Keratinocyte (primary cell): ENCODE results near the gene C2orf72. TPM values are rescaled to one million over a fixed set of nuclear protein-coding genes. Genes with fewer than 3 reads are reported as not detected.

Experiments used
- DNase-seq: peaks from one replicate; pipeline ENCODE4 v3.0.0-alpha.2; 2011; ENCODE audit warnings: low read depth, missing footprints, low spot score
- FAIRE-seq: peaks from 2 replicates; lab custom pipeline; 2011; peaks lifted over from hg19 to GRCh38; lab: Jason Lieb, UNC
- H2AFZ ChIP-seq: 2 replicates; pipeline ENCODE4 v1.6.0; 2012; ENCODE audit warnings: low read length, control low read depth, inconsistent platforms; ENCODE audit not compliant: control insufficient read depth
- H3K27ac ChIP-seq: 2 replicates; pipeline ENCODE4 v1.5.1; 2011; ENCODE audit warnings: low read length; ENCODE audit not compliant: control insufficient read depth, insufficient read depth
- H3K27me3 ChIP-seq: 3 replicates; pipeline ENCODE4 v1.6.0; 2011; ENCODE audit warnings: low read length; ENCODE audit not compliant: control insufficient read depth, insufficient read depth; ENCODE audit errors: extremely low read depth
- H3K36me3 ChIP-seq, 2 experiments: 2 replicates in 1 of 2; 3 replicates in 1 of 2; pipeline ENCODE4 v1.5.1; 2011; ENCODE audit warnings: low read length in 2 of 2, mild to moderate bottlenecking in 1 of 2; ENCODE audit not compliant: control insufficient read depth in 2 of 2, insufficient read depth in 2 of 2; ENCODE audit errors: extremely low read depth in 1 of 2
- H3K4me1 ChIP-seq: 3 replicates; pipeline ENCODE4 v1.5.1; 2011; ENCODE audit warnings: low read length; ENCODE audit not compliant: control insufficient read depth, insufficient read depth; ENCODE audit errors: extremely low read depth
- H3K4me2 ChIP-seq: 3 replicates; pipeline ENCODE4 v1.6.0; 2011; ENCODE audit warnings: low read depth, low read length; ENCODE audit not compliant: control insufficient read depth, insufficient read depth; ENCODE audit errors: extremely low read depth
- H3K4me3 ChIP-seq, 3 experiments: fragments of 200-600 bp in 1 of 3; sonication (generic) in 1 of 3; 2 replicates in 2 of 3; 3 replicates in 1 of 3; pipeline ENCODE4 v1.5.1; 2011 to 2016; ENCODE audit warnings: low read length in 3 of 3, mild to moderate bottlenecking in 3 of 3, control low read depth in 2 of 3, inconsistent platforms in 1 of 3, low read depth in 1 of 3, mixed read lengths in 1 of 3, mixed run types in 1 of 3, moderate library complexity in 1 of 3; ENCODE audit not compliant: control insufficient read depth in 2 of 3, insufficient read depth in 2 of 3; ENCODE audit errors: extremely low read depth in 1 of 3
- H3K79me2 ChIP-seq: 2 replicates; pipeline ENCODE4 v1.6.0; 2012; ENCODE audit warnings: low read length; ENCODE audit not compliant: control insufficient read depth, insufficient read depth
- H3K9ac ChIP-seq: 3 replicates; pipeline ENCODE4 v1.6.0; 2011; ENCODE audit warnings: low read length; ENCODE audit not compliant: control insufficient read depth, insufficient read depth; ENCODE audit errors: extremely low read depth
- H3K9me1 ChIP-seq: 3 replicates; pipeline ENCODE4 v1.6.0; 2011; ENCODE audit warnings: low read length; ENCODE audit not compliant: control insufficient read depth, insufficient read depth; ENCODE audit errors: extremely low read depth
- H3K9me3 ChIP-seq: 2 replicates; pipeline ENCODE4 v1.5.1; 2012; ENCODE audit warnings: low read depth, low read length; ENCODE audit not compliant: control insufficient read depth
- H4K20me1 ChIP-seq: 3 replicates; pipeline ENCODE4 v1.6.0; 2011; ENCODE audit warnings: low read length; ENCODE audit not compliant: control insufficient read depth, insufficient read depth; ENCODE audit errors: extremely low read depth
- EZH2 ChIP-seq: IDR thresholded peaks from one replicate; pipeline ENCODE4 v1.6.1; 2012; ENCODE audit warnings: inconsistent platforms, mild to moderate bottlenecking, low read length, moderate library complexity
- dilution Hi-C: fragments of 300-500 bp; cut with MboI; formaldehyde crosslinking; loops from one replicate; pipeline ENCODE4 v1.7.0; 2020; ENCODE audit warnings: low sequenced_read_pairs; ENCODE audit not compliant: extremely low pct_ligation_motif_present
- polyA plus RNA-seq, 5 experiments: library from polyadenylated mRNA; depleted of rRNA in 3 of 5; stranded (reverse) in 3 of 5; stranded (forward) in 1 of 5; unstranded in 1 of 5; fragments of >200 nt; gene quantifications; 1 replicate in 1 of 5; 2 replicates in 3 of 5; 3 replicates in 1 of 5; pipeline versions ENCODE4 v1.2.1 to v1.2.3, GENCODE V29; 2011 to 2012; ENCODE audit warnings: missing spikeins in 2 of 5, low read depth in 1 of 5, low replicate concordance in 1 of 5
- TF ChIP-seq, protein P1 (sequence below), 3 experiments: IDR thresholded peaks in 1 of 3; conservative IDR thresholded peaks in 1 of 3; optimal IDR thresholded peaks in 1 of 3; 2 replicates in 2 of 3; 3 replicates in 1 of 3; pipeline versions ENCODE3 to v1.5.1; 2011; ENCODE audit warnings: low read length in 3 of 3, mild to moderate bottlenecking in 3 of 3, moderate library complexity in 2 of 3, control low read depth in 1 of 3, inconsistent platforms in 1 of 3; ENCODE audit not compliant: insufficient read depth in 2 of 3; ENCODE audit errors: extremely low read depth in 1 of 3

Gene C2orf72
- polyA plus RNA-seq, 1 donor (not counting 4 experiments of a cell fraction or from before 2014, with no cell fraction given), result not detected

DNA sequence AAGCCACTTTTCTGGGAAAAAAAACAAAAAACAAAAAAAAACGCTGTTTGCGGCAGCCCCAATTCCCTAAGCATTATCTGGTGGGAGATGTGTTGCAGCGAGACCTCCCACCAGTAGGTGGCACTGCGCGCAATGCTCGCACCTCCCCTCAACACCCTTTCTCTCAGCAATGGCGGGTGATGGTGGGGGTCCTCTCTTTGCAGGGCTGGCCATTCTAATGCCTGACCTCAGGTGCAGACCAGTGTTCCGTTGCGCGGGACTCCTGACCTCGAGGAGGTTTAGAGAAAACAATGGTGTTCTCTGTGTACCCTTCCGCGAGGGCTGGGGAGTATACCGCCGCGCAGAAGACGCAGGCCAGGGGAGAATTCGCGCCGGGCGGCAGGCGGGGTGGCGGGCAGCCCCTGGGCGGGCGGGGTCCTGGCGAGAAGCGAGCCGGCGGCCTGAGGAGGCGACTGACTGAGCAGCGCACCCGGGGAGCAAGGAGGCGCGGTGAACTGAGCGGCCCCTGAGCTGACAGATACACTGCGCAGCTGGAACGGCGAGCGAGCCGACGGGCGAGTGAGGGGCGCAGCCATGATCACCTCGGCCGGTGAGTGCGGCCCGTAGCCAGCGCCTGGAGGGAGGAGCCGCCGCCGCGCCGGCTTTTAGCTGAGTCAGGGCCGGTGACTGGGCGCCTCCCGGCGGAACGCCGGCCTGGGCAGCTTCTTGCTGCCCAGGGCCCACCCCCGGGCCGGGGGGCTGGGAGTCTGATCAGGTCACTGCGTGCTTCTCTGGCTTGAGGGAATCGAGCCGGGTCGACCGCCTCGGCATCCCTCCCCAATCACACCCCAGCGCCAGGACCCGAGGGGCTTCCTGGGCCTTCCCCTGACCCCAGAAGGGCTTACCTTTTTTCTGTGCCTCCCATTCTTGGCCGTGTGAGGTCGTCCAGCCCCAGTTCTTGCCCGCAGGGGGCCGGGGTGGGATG lies 19.4 kb downstream of the C2orf72 start, which contains the start of gene PSMD1:
Gene PSMD1, plus strand, starts transcription at position 415 of the 964 bp plus-strand sequence. Its CDS starts 159 bp downstream, at position 574.
- Histone ChIP-seq H3K79me2 (peaks cover 49% of the 10 kb centered on the region), H2AFZ (peak within 1 kb of the TSS; percentile 97), H3K27ac (peak within 1 kb of the TSS; percentile 96), H3K9me1 (no peaks in the 10 kb centered on the region), H3K4me3 (peak within 1 kb of the TSS; percentile 94 to 98 (median 95)), H3K4me1 (peaks cover 29% of the 10 kb centered on the region), H3K9me3 (no peaks in the 10 kb centered on the region), H3K4me2 (peak within 1 kb of the TSS; percentile 94), H4K20me1 (no peaks in the 10 kb centered on the region), H3K36me3 (peaks cover 0 to 2% of the 10 kb centered on the region in 2 experiments), H3K27me3 (no peaks in the 10 kb centered on the region), H3K9ac (peak within 1 kb of the TSS; percentile 99)
- DNase-seq (peak; percentile 58), FAIRE-seq (peak; percentile 60)
- dilution Hi-C loops, result no loop called here
- TF ChIP-seq EZH2, result no peak
- TF ChIP-seq, protein P1, sequence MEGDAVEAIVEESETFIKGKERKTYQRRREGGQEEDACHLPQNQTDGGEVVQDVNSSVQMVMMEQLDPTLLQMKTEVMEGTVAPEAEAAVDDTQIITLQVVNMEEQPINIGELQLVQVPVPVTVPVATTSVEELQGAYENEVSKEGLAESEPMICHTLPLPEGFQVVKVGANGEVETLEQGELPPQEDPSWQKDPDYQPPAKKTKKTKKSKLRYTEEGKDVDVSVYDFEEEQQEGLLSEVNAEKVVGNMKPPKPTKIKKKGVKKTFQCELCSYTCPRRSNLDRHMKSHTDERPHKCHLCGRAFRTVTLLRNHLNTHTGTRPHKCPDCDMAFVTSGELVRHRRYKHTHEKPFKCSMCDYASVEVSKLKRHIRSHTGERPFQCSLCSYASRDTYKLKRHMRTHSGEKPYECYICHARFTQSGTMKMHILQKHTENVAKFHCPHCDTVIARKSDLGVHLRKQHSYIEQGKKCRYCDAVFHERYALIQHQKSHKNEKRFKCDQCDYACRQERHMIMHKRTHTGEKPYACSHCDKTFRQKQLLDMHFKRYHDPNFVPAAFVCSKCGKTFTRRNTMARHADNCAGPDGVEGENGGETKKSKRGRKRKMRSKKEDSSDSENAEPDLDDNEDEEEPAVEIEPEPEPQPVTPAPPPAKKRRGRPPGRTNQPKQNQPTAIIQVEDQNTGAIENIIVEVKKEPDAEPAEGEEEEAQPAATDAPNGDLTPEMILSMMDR (optimal IDR thresholded peaks at IDR 0.05 in 1 of 3, IDR thresholded peaks at IDR 0.05 in 1 of 3, conservative IDR thresholded peaks at IDR 0.05 in 1 of 3; ENCODE audit: extremely low read depth in 1 of 3, insufficient read depth in 2 of 3, low read length in 3 of 3), result peak; percentile 97 to 99 (median 99)

DNA sequence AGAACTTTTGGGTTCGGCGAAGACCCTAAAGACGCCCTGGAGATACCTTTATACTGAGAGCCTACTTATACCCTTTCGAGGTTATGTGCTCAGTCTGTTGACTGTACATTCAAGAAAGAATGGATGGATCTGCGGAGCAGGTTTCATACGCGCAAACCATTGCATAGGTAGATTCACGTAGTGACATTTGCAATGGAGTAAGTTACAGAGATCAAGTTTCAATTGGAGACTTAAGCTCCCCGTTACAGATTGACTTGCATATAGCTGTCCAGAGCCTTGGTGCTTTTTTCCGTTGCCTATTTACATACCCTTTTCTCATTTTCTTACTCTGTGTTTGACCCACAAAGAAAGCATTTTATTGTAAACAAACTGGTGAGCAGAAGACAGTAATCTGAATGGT lies 20.3 kb downstream of the C2orf72 start:
- peak overlapping the region; percentile 96 for H3K27ac ChIP-seq
- no peaks in the 10 kb centered on the region for H3K9me1 ChIP-seq
- peak overlapping the region; percentile 99 for H3K9ac ChIP-seq
- peaks cover 25% of the 10 kb centered on the region for H3K4me1 ChIP-seq
- H4K20me1 ChIP-seq, result no peaks in the 10 kb centered on the region
- peak overlapping the region; percentile 94 for H3K4me2 ChIP-seq
- no peaks in the 10 kb centered on the region for H3K27me3 ChIP-seq
- peak overlapping the region; percentile 94 to 98 (median 95) for H3K4me3 ChIP-seq
- no peak overlapping the region for H2AFZ ChIP-seq
- peak; percentile 48 for FAIRE-seq
- dilution Hi-C loops, result no loop called here
- H3K9me3 ChIP-seq, result no peaks in the 10 kb centered on the region
- DNase-seq, result no peak
- peaks cover 3% of the 10 kb centered on the region in 2 experiments for H3K36me3 ChIP-seq
- TF ChIP-seq EZH2, result no peak
- TF ChIP-seq, protein P1 (optimal IDR thresholded peaks at IDR 0.05 in 1 of 3, IDR thresholded peaks at IDR 0.05 in 1 of 3, conservative IDR thresholded peaks at IDR 0.05 in 1 of 3; ENCODE audit: extremely low read depth in 1 of 3, insufficient read depth in 2 of 3, low read length in 3 of 3), result no peak
- peaks cover 51% of the 10 kb centered on the region for H3K79me2 ChIP-seq
